ENCODE measurements around the gene KRT35. TPM values are rescaled to one million over a fixed set of nuclear protein-coding genes. Genes with fewer than 3 reads are reported as not detected.

The KRT35 gene
- total RNA-seq, 4 donors from 2014 or later: not detected

DNA sequence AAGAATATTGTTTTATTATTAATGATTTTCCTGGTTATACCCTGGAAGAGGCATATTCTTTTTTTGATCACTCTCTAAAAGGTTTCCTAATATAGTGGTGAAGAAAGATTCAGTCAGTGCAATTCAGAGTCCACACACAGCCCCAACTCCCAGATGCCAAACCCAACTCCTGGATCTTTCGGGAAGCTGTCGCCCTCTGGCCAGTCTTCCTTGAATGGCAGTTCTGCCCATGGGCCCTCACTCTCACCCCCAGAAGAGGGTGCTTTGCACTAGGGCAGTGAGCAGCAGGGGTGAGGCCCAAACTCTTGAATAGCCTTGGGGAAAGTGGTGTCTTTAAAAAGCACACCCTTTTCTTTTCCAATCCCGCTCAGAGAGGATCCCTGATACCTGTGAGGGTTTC lies 24.7 kb downstream of the KRT35 start:
- H3K36me3 ChIP-seq: no peaks in the 10 kb centered on the region
- no peak for DNase-seq
- H3K27ac ChIP-seq: no peak overlapping the region
- TF ChIP-seq, protein P1, sequence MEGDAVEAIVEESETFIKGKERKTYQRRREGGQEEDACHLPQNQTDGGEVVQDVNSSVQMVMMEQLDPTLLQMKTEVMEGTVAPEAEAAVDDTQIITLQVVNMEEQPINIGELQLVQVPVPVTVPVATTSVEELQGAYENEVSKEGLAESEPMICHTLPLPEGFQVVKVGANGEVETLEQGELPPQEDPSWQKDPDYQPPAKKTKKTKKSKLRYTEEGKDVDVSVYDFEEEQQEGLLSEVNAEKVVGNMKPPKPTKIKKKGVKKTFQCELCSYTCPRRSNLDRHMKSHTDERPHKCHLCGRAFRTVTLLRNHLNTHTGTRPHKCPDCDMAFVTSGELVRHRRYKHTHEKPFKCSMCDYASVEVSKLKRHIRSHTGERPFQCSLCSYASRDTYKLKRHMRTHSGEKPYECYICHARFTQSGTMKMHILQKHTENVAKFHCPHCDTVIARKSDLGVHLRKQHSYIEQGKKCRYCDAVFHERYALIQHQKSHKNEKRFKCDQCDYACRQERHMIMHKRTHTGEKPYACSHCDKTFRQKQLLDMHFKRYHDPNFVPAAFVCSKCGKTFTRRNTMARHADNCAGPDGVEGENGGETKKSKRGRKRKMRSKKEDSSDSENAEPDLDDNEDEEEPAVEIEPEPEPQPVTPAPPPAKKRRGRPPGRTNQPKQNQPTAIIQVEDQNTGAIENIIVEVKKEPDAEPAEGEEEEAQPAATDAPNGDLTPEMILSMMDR (IDR thresholded peaks at IDR 0.05 in 4 of 5, conservative IDR thresholded peaks at IDR 0.05 in 1 of 5): no peak
- TF ChIP-seq POLR2A (IDR thresholded peaks at IDR 0.05): no peak
- H3K4me1 ChIP-seq: no peaks in the 10 kb centered on the region
- in situ Hi-C loops (cut with MboI; ENCODE audit: low sequenced_read_pairs in 4 of 4): no loop called here
- H3K9me3 ChIP-seq: no peaks in the 10 kb centered on the region
- no peaks in the 10 kb centered on the region for H3K27me3 ChIP-seq
- H3K4me3 ChIP-seq: no peak overlapping the region
- intact Hi-C loops (cut with DNase I; ENCODE audit: low total_unique reads): no loop called here
- ATAC-seq: no peak

DNA sequence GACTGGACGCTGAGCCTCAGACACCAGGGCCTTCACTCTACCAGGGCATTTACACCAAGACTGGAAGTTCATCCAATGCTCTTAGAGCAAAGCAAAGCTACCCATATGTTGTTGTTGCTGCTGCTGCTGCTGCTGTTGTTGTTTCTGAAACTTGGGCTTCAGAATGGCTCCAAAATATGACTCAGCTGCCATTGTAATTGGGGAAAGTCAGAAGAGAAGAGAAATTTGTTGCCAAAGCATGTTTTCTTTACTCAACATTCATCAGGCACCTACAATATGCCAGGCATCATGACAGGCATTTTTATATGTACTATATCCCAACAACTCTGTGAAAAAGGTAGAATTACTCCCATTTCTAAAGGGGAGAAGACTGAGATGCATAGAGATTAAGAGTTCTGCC lies 25.7 kb downstream of the KRT35 start:
- intact Hi-C loops (cut with DNase I; ENCODE audit: low total_unique reads) (no loop called here), in situ Hi-C loops (cut with MboI; ENCODE audit: low sequenced_read_pairs in 4 of 4) (no loop called here)
- Histone ChIP-seq H3K9me3 (no peaks in the 10 kb centered on the region), H3K4me1 (no peaks in the 10 kb centered on the region), H3K4me3 (no peak overlapping the region), H3K27ac (no peak overlapping the region), H3K36me3 (no peaks in the 10 kb centered on the region), H3K27me3 (no peaks in the 10 kb centered on the region)
- TF ChIP-seq, protein P1 (IDR thresholded peaks at IDR 0.05 in 4 of 5, conservative IDR thresholded peaks at IDR 0.05 in 1 of 5): no peak
- no peak for TF ChIP-seq POLR2A (IDR thresholded peaks at IDR 0.05)
- DNase-seq (no peak), ATAC-seq (no peak)

DNA sequence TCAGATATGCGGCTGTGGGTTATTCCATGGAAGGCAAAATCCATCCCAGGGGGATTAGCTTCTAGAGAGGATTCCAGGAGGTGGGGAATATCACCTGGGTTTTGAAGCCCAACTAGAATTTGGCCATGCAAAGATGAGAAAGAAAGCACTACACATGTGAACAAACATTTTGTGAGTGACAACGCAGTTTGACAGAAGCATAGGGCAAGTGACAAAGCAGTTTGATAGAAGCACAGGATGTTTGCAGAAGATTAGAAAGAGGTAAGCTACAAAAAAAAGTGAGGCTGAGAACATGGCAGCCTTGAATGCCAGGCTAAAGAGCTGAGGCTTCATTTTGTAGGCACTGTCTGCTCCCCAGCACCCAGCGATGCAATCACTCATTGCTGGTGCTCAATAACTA lies 27.9 kb downstream of the KRT35 start:
- intact Hi-C loops (cut with DNase I; ENCODE audit: low total_unique reads) (no loop called here), in situ Hi-C loops (cut with MboI; ENCODE audit: low sequenced_read_pairs in 4 of 4) (no loop called here)
- no peak overlapping the region for H3K4me3 ChIP-seq
- ATAC-seq: no peak
- H3K27me3 ChIP-seq: no peaks in the 10 kb centered on the region
- H3K4me1 ChIP-seq: no peaks in the 10 kb centered on the region
- H3K27ac ChIP-seq: no peak overlapping the region
- H3K36me3 ChIP-seq: no peaks in the 10 kb centered on the region
- no peak for DNase-seq
- TF ChIP-seq, protein P1 (IDR thresholded peaks at IDR 0.05 in 4 of 5, conservative IDR thresholded peaks at IDR 0.05 in 1 of 5): no peak
- TF ChIP-seq POLR2A (IDR thresholded peaks at IDR 0.05): no peak
- no peaks in the 10 kb centered on the region for H3K9me3 ChIP-seq

DNA sequence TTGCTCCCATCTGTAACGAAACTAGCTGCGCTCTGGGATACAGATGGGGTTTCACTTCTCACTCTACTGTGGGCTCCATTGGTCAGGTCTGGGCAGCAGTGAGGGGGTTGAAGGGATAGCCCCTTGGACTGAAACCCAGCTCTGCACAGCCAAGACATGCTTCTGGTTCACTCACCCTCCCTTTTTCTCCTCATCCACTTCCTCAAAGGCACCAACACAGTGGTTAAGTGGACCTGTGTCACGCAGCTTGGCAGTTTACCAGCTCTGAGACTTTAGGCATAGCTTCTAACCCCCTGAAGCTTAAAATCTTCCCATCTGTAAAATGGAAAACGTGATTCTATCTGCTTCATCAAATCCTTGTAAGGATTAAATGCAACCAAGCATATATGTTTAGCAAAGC lies 28.7 kb downstream of the KRT35 start:
- no peaks in the 10 kb centered on the region for H3K27me3 ChIP-seq
- ATAC-seq (no peak), DNase-seq (no peak)
- intact Hi-C loops (cut with DNase I; ENCODE audit: low total_unique reads): no loop called here
- TF ChIP-seq POLR2A (IDR thresholded peaks at IDR 0.05): no peak
- TF ChIP-seq, protein P1 (IDR thresholded peaks at IDR 0.05 in 4 of 5, conservative IDR thresholded peaks at IDR 0.05 in 1 of 5): no peak
- H3K27ac ChIP-seq: no peak overlapping the region
- no peak overlapping the region for H3K4me3 ChIP-seq
- H3K4me1 ChIP-seq: no peaks in the 10 kb centered on the region
- H3K36me3 ChIP-seq: no peaks in the 10 kb centered on the region
- H3K9me3 ChIP-seq: no peaks in the 10 kb centered on the region
- in situ Hi-C loops (cut with MboI; ENCODE audit: low sequenced_read_pairs in 4 of 4): no loop called here

DNA sequence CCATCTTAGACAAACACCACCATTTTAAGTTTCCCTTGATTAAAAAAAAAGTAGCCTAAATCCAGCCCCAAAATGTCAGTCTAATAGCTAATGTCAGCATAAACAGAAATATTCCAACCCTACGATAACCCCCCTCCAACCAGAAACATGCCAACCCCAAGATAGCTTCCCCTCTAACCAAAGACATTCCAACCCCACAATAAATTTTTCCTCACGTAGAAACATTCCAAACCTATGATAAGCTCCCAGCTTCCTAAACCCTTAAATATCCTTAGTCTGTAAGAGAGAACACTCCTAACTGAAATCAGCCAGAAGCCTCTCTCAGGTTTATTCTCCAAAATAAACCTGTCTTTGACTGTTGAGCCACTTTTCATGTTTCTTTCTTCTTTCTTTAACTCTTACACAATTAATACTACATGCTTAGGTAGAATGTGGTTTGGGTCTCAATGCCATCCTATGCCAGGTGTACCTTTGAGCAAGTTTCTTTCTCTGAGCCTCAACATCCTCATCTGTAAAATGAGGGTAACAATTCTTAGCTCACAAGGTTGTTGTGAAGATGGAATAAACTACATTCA lies 29.7 kb downstream of the KRT35 start:
- TF ChIP-seq, protein P1 (IDR thresholded peaks at IDR 0.05 in 4 of 5, conservative IDR thresholded peaks at IDR 0.05 in 1 of 5): no peak
- TF ChIP-seq POLR2A (IDR thresholded peaks at IDR 0.05): no peak
- intact Hi-C loops (cut with DNase I; ENCODE audit: low total_unique reads): no loop called here

More for the DNA sequence above, 29.7 kb downstream of the KRT35 start:
- Histone ChIP-seq H3K27ac (no peak overlapping the region), H3K4me1 (no peaks in the 10 kb centered on the region), H3K27me3 (no peaks in the 10 kb centered on the region), H3K36me3 (no peaks in the 10 kb centered on the region), H3K4me3 (no peak overlapping the region), H3K9me3 (no peaks in the 10 kb centered on the region)
- ATAC-seq: no peak
- in situ Hi-C loops (cut with MboI; ENCODE audit: low sequenced_read_pairs in 4 of 4): no loop called here
- no peak for DNase-seq

Measured in gastrocnemius medialis (tissue), 4 donors.